HFFc6 (cell line): ENCODE measurements around the gene HSD3B7. TPM values are rescaled to one million over a fixed set of nuclear protein-coding genes. Genes with fewer than 3 reads are reported as not detected.

Experiments
- DNase-seq: peaks from one replicate; pipeline ENCODE4 v3.0.0-alpha.2; 2018
- H3K27ac Mint-ChIP-seq: 2 replicates; pipeline ENCODE4 v1.8.0; 2020; ENCODE audit warnings: mild to moderate bottlenecking, mixed read lengths
- H3K27me3 Mint-ChIP-seq: 2 replicates; pipeline ENCODE4 v1.8.0; 2021; ENCODE audit warnings: mild to moderate bottlenecking, moderate library complexity, mixed read lengths; ENCODE audit not compliant: insufficient read depth
- H3K36me3 Mint-ChIP-seq: 2 replicates; pipeline ENCODE4 v1.8.0; 2021; ENCODE audit warnings: low read depth, mixed read lengths
- H3K4me1 Mint-ChIP-seq: 2 replicates; pipeline ENCODE4 v1.8.0; 2020; ENCODE audit warnings: low read depth, mixed read lengths
- H3K4me3 Mint-ChIP-seq: 2 replicates; pipeline ENCODE4 v1.8.0; 2020; ENCODE audit warnings: mild to moderate bottlenecking, moderate library complexity, mixed read lengths
- H3K9me3 Mint-ChIP-seq: 2 replicates; pipeline ENCODE4 v1.8.0; 2020; ENCODE audit warnings: mild to moderate bottlenecking, mixed read lengths
- CTCF ChIP-seq: fragments of 200-600 bp; sonication (generic); IDR thresholded peaks from 2 replicates; pipeline ENCODE4 v1.5.0; 2021; ENCODE audit warnings: antibody characterized with exemption, mild to moderate bottlenecking
- total RNA-seq, 6 experiments: library from RNA; stranded (reverse); fragmentation: NEBNext Ultra II Directional; extraction: Animal tissue kit (Norgen Biotek cat#: 25700); gene quantifications; 2 replicates in 1 of 6; 3 replicates in 5 of 6; pipeline ENCODE4 v1.2.3, GENCODE V29; 2021

Gene HSD3B7
- total RNA-seq, 6 experiments from 2014 or later, result 15.1 to 24.6 (median 18.6) TPM

GRCh38 chr16:31025339-31025738 lies 40.3 kb downstream of the HSD3B7 start:
- Mint-ChIP-seq H3K4me3 (no peak overlapping the region), H3K27me3 (peaks cover 2% of the 10 kb centered on the region; the same call in 1 of the 2 replicates), H3K36me3 (no peaks in the 10 kb centered on the region), H3K4me1 (peaks cover 8% of the 10 kb centered on the region; the same call in 1 of the 2 replicates), H3K9me3 (no peaks in the 10 kb centered on the region), H3K27ac (peak overlapping the region; percentile 8; the same call in 1 of the 2 replicates)
- TF ChIP-seq CTCF, result no peak
- DNase-seq, result no peak

GRCh38 chr16:31029272-31029671 lies 44.3 kb downstream of the HSD3B7 start:
- Mint-ChIP-seq H3K27ac (no peak overlapping the region), H3K4me3 (no peak overlapping the region), H3K27me3 (peaks cover 2% of the 10 kb centered on the region; the same call in 1 of the 2 replicates), H3K36me3 (peaks cover 3% of the 10 kb centered on the region; the same call in 1 of the 2 replicates), H3K9me3 (no peaks in the 10 kb centered on the region), H3K4me1 (peaks cover 25% of the 10 kb centered on the region)
- DNase-seq, result no peak
- TF ChIP-seq CTCF, result no peak

GRCh38 chr16:31031276-31031675 lies 46.3 kb downstream of the HSD3B7 start:
- Mint-ChIP-seq H3K4me3 (no peak overlapping the region), H3K36me3 (peaks cover 10% of the 10 kb centered on the region; the same call in 1 of the 2 replicates), H3K27ac (no peak overlapping the region), H3K4me1 (peaks cover 24% of the 10 kb centered on the region), H3K9me3 (no peaks in the 10 kb centered on the region), H3K27me3 (no peaks in the 10 kb centered on the region)
- DNase-seq, result no peak
- no peak for TF ChIP-seq CTCF

GRCh38 chr16:31032736-31033708 lies 48.0 kb downstream of the HSD3B7 start, which contains the start of gene STX4:
TSS of gene STX4 (plus strand) at chr16:31033558. CDS start at chr16:31033806, 248 bp downstream.
- Mint-ChIP-seq H3K27me3 (no peaks in the 10 kb centered on the region), H3K9me3 (no peaks in the 10 kb centered on the region), H3K4me3 (peak within 1 kb of the TSS; percentile 94), H3K27ac (peak within 1 kb of the TSS; percentile 90), H3K36me3 (peaks cover 10% of the 10 kb centered on the region; the same call in 1 of the 2 replicates), H3K4me1 (peaks cover 24% of the 10 kb centered on the region)
- TF ChIP-seq CTCF, result peak; percentile 8
- DNase-seq, result peak; percentile 99

- TF ChIP-seq CTCF, result no peak
- H3K4me1 Mint-ChIP-seq, result peaks cover 24% of the 10 kb centered on the region
- no peaks in the 10 kb centered on the region for H3K9me3 Mint-ChIP-seq
- peak overlapping the region; percentile 94 for H3K4me3 Mint-ChIP-seq
- peaks cover 10% of the 10 kb centered on the region; the same call in 1 of the 2 replicates for H3K36me3 Mint-ChIP-seq
- peak; percentile 67 for DNase-seq
- no peaks in the 10 kb centered on the region for H3K27me3 Mint-ChIP-seq
- peak overlapping the region; percentile 90 for H3K27ac Mint-ChIP-seq
Observed at GRCh38 chr16:31033709-31034492, 48.9 kb downstream of the HSD3B7 start.
